Effector CD8-positive, alpha-beta T cell (primary cell): ENCODE data around the gene TEX26.

ENCODE experiments used
- DNase-seq: peaks from one replicate; lab custom pipeline; 2025; lab: John Stamatoyannopoulos, UW

Gene TEX26

GRCh38 chr13:30976025-30976424 is 43.6 kb downstream of the TEX26 start:
- DNase-seq: no peak

DNA sequence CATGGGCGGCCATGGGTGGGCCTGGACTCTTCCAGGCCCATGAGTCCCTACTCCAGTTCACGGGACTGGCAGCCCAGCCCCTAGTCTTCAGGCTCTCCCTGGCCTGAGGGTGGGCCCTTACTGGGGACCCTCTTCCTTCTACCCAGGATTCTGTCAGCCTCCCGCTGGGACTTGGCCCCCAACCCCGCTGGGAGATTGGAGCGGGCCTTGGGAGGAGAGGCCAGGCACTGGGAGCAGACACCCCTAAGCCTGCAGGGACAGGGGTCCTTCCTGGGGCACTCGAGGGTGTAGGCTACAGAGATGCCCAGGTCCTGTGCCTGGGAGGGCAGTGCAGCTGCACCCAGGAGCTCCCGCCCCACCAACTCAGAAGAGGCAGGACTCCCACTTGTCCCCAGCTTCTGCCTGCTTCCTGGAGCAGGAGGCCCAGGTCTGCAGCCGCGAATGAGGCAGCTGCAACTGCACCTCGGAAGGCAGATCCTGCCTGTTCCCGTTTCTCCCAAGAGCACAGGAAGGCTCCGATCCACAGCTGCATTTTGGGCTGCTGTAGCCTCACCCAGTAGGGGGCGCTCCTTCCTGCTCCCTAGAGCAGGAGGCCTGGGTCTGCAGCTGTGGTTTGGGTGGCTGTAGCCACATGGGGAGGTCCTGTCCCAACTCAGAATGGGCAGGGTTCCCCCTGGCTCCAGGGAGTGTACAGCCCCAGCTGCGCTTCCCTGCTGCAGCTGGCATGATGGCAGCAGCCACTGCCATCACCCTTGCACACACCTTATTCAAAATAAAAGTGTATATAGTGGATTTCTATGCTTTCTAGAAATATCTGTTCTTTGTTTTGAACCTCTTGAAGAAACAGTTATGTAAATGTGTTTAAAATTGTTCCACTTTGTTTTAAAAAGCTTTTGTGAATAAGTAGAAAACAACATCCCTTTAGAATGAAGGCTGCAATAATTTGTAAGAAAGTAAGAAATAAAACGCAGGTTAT is 46.8 kb downstream of the TEX26 start:
- DNase-seq: no peak

DNA sequence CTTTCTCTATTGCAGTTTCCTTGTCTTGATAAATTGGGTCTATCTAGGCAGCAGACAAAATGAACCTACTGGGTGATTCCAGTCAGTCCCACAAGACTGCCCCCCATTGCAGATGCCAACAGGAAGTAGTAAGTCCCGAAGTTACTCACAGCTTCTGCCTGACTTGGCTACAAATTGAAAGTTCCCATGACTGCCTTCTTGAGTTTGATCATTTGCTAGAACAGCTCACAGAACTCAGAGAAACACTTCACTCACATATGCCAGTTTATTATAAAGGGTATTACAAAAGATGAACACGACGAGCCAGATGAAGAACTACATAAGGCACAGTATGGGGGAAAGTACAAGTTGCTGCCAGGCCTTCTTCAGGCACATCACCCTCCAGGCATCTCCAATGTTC is 50.0 kb downstream of the TEX26 start:
- DNase-seq: no peak

DNA sequence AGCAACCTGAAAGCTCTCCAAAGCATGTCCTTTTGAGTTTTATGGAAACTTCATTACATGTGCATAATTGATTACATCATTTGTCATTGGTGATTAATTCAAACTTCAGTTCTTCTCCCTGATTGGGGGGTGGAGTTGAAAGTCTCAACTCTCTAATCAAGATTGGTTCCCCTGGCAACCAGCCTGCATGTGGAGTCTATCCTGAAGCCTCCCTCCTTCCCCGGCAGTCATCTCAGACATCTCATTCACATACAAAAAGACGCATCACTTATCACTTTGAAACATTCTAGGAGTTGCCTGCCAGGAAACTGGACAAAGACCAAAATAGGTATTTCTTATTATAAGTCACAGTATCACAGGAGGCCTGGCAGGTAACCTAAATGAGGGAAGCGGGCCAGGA is 50.5 kb downstream of the TEX26 start:
- DNase-seq: no peak

DNA sequence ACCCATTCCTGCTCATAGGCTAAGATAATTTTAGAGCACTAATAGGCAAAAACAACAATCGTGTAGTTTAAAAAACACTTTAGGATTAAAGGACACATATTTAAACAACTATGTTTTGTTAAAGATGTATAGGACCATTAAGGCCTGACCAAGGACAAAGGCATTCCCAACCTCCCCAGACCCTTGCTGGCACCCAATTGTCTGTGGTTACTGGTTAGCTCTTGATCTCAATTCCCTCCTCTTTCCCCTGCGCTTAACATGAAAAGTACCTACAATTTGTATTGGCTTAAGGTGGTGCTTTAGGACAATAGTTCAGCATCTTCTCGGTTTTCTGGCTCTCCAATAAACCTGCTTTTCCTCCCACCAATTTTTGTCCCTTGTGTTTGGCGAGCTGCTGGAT is 51.0 kb downstream of the TEX26 start:
- no peak for DNase-seq

DNA sequence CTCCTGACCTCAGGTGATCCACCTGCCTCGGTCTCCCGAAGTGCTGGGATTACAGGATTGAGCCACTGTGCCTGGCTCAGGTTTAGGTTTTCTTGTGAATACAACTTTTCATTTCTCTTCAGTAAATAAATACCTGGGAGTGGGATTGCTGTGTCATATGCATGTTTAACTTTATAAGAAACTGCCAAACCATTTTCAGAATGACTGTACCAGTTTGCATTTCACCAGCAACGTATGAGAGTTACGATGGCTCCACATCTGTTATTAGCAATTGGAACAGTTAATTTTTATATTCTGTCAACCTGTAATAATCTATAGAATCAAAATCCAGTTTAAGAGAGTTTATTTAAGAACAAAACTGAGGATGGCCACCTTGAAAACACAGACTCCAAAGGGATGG is 52.2 kb downstream of the TEX26 start:
- no peak for DNase-seq

- no peak for DNase-seq
Measured at GRCh38 chr13:30985637-30986205, 53.3 kb downstream of the TEX26 start.

GRCh38 chr13:30991184-30991583 is 58.7 kb downstream of the TEX26 start:
- no peak for DNase-seq

- DNase-seq: no peak
Measured at GRCh38 chr13:30991922-30992321, 59.5 kb downstream of the TEX26 start.

DNA sequence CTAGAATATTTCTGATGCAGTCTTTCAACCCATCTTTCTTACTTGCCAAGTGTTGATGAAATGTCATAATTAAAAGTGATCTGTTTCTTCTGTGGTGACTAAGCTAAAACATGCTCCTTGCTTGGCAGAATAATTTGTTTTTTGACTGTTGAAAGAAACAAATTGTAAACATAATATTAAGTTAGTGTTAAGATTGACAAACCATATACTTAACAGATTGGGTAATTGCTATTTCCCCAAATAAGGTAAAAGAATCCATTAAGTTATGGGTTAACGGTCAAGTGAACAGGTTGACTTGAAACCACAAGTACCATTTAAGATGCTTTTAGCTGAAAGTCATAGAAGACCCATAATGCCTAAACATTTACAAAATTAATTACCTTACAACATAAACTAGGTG is 62.9 kb downstream of the TEX26 start:
- DNase-seq: no peak

DNA sequence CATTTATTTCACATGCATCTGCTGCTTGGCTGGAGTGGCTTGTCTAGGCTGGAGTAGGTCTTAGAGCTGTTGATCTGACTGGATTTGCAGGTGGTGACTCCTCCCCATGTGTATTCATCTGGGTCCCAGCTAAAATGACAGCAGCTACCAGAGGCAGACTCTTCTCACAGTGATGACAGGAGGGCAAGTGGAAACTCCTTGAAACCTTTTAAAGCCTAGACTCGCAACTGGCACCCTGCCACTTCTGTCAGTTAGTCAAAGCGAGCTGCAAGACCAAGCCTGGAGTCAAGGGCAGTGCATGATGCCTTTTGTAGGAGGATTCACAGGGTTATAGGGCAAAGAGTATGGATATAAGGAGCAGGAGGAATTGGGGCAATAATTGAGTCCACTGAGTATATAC is 65.2 kb downstream of the TEX26 start:
- DNase-seq: no peak

- no peak for DNase-seq
Measured at GRCh38 chr13:30998136-30999088, 66.0 kb downstream of the TEX26 start.

- DNase-seq: no peak
Measured at GRCh38 chr13:31000889-31001288, 68.4 kb downstream of the TEX26 start.

GRCh38 chr13:31001647-31002046 is 69.2 kb downstream of the TEX26 start:
- DNase-seq: no peak

- DNase-seq: no peak
Measured at GRCh38 chr13:31005066-31005465, 72.6 kb downstream of the TEX26 start.

DNA sequence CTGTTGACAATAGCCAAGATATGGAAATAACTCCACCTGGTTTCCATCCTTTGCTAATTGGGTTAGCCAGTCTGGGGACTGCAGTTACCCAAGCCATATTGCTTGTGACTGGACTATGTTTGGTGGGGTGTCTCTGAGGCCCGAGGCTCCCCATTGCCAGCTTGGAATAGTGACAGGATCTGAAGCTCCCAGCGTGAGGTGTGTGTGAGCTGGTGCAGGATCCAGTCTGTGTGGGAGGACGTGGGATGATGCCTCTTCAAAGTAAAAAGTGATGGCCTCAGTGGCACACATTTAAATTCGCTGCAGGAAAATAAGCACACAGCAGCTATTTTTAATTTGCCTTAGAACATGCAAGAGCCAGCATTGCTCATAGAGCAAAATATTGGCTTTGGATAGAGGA is 75.0 kb downstream of the TEX26 start:
- DNase-seq: no peak

DNA sequence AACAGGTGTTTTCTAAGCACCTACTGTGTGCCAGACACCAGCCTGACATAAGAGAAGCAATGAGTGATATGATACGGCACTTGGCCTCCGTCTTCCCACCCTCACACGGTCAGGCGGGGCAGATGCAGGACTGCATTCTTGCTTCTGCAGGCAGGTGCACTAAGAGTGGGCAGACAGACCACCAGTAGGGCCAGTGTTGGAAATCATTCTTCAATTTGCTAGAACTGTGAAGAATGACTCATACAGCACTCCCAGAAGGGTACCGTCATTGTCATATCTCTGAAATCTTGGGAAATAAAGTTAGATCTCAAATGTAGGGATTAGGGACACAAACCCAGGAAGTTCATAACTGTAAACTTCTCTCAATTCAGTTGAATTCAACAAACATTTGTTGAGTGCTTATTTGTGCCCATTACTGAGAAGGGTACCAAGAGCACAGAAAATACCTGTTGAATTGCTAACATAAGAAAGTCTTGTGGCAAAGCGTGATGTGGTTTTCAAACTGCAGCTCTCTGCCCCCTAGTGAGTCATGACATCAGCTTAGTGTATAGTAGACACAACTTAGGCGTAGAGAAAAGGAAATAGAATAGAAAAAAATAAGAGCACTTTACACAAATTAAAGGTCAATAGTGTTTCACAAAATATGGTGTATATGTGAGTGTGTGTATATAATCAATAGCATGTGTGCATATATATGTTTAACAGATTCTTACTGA is 76.1 kb downstream of the TEX26 start:
- no peak for DNase-seq

DNA sequence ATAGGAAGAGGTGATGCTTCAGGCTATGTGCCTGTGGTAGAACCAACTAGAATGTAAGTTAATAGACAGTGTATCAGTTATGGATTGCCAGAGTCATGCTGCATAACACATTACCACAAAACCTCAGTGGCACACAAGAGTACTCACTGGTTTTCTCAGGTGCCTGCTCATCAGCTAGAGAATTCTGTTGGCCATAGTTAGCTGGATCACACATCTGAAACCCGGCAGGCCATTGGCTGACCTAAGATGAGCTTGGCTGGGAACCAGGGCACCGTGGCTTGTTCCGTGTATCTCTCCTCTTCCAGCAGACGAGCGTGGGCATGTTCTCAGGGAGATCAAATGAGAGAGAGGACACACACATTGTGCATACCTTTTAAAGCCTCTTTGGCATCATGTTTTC is 76.7 kb downstream of the TEX26 start:
- DNase-seq: no peak

DNA sequence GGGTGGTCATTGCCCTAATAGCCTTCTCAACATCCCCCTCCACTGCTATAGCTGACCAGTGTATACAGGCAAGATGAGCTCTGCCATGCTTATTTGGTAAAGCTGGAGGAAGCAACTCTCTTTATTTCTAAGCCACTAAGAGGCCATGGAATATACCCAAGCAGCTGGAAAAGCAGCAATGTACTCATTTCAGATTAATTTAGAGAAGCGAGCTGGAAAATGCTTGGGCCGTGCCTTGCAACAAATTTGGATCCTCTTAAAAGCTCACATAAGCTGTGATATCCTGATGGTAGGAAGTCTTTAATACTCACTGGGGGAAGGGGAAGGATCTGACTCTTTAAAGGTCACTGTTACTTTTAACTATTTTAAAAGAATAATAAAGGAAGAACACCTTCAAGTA is 77.8 kb downstream of the TEX26 start:
- DNase-seq: no peak

DNA sequence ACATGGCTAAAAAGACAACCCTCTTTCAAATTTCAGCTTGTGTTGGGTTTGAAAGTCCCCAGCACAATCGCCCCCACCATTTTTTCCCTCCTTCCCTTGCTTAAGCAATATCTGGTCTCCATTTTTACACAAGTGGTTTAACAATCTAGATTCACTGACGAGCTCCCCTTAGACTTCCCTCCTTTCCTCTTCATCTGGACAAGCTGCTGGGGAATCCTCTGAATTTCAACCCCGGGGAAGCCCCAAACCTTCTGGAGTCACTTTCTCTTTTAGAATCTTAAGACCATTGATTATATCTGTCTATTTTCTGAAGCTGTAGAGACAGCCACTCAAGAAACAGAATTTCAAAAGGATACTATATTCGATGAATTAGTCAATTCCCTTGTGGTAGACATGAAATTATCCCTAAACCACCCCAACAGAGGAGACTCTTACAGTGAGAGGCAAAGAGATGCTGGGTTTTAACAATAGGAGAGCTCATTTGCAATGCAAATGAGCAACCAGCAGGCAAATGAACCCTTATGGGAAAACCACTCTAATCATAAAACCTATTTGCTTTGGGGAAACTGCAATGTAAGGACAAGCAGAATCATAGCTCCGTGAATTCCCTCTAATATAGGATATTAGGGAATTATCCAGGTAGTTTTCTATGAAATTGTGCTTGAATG is 78.9 kb downstream of the TEX26 start:
- no peak for DNase-seq
